HuH-7.5 (cell line): ENCODE results near the gene ANKRD10.
"Not testable (repeated sequence)": the region's sequence is repeated elsewhere in the genome, so short reads cannot be mapped to it uniquely, and the experiment has no call there.

Experiments used
- DNase-seq: peaks from one replicate; pipeline ENCODE4 v3.0.0; 2011; ENCODE audit warnings: low spot score

ANKRD10 gene

GRCh38 chr13:110866491-110867170, 48.2 kb downstream of the ANKRD10 start:
- no peak for DNase-seq

- DNase-seq: no peak
These were observed 51.2 kb downstream of the ANKRD10 start for GRCh38 chr13:110863685-110864084.

DNA sequence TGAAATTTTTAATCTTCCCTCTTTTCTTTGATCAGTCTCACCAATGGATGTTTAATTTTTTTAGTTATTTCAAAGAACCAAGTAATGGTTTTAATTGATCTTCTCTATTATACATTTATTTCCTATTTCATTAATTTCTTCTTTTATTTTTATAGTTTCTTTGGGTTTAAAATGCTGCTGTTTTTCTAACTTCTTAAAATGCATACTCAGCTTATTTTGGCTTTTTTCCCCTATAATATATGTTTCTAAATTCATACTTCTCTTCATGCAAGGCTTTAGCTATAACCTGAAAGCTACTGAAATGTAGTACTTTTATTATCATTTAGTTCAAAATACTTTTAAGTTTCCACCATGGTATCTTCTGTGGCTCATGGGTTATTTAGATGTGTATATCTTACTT, 53.9 kb downstream of the ANKRD10 start:
- DNase-seq: no peak

- DNase-seq: no peak
These were observed 57.7 kb downstream of the ANKRD10 start for GRCh38 chr13:110856942-110857835.

GRCh38 chr13:110855363-110855762, 59.5 kb downstream of the ANKRD10 start:
- no peak for DNase-seq

- no peak for DNase-seq
These were observed 60.0 kb downstream of the ANKRD10 start for GRCh38 chr13:110854866-110855265.

DNA sequence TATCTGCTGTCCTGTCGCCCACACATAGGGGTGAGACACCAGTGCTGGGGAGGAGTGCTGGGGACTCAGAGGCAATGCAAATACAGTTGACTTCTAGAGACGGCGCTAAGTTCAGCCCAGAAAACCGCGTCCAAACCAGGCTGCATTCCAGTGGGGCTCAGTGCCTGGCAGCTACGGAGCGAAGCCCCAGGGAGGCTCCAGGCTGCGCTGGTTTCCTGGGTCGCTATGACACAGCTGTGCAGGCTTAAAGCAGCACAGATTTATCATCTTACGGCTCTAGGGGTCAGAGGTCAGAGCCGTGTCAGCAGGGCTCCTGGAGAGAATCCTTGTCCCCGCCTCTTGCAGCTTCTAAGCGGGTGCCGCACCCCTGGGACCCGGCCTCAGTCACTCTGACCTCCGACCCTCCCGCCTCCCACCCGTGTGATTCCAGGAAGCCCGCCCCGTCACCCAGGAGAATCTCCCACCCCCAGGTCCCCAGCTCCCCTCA, 61.6 kb downstream of the ANKRD10 start:
- DNase-seq: no peak

DNA sequence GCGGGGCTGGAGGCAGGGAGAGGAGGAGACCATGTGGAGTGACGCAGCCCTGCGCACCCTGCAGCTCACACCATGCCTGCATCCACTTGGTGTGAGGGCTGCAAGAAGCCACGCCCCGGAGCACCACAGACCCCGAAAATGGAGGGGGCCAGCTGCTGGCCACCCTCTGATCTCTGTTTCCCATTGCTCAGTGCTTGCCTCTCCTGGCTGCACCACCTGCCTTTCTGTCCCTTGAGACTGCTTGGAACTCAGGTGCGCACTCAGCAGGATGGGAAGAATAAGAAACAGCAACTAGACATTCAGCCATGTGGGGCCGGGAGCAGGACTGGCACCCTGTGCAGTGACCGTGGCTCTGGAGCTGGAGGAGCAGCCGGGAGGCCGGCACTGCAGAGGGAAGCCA, 64.0 kb downstream of the ANKRD10 start:
- DNase-seq: no peak

DNA sequence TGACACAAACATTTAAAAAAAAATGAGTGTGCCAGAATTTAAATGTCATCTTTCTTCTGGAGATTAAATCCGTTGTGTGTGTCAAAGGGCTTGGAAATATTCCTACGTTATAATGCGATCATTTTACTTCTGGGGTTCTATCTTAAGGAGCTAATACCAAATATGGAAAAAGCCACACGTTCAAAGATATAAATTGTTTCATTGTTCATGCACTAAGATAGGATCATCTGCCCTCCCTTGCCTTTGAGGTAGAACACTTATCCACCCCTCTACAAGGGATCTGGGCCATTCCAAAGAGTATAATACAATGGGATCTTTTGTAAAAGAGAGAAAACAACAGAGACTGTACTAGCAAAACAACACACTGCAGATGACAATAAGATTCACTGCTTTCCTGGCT, 64.9 kb downstream of the ANKRD10 start:
- DNase-seq: no peak

- no peak for DNase-seq
These were observed 69.3 kb downstream of the ANKRD10 start for GRCh38 chr13:110845520-110845919.

GRCh38 chr13:110841846-110842245, 73.0 kb downstream of the ANKRD10 start:
- no peak for DNase-seq

- no peak for DNase-seq
These were observed 73.5 kb downstream of the ANKRD10 start for GRCh38 chr13:110841406-110841805.

DNA sequence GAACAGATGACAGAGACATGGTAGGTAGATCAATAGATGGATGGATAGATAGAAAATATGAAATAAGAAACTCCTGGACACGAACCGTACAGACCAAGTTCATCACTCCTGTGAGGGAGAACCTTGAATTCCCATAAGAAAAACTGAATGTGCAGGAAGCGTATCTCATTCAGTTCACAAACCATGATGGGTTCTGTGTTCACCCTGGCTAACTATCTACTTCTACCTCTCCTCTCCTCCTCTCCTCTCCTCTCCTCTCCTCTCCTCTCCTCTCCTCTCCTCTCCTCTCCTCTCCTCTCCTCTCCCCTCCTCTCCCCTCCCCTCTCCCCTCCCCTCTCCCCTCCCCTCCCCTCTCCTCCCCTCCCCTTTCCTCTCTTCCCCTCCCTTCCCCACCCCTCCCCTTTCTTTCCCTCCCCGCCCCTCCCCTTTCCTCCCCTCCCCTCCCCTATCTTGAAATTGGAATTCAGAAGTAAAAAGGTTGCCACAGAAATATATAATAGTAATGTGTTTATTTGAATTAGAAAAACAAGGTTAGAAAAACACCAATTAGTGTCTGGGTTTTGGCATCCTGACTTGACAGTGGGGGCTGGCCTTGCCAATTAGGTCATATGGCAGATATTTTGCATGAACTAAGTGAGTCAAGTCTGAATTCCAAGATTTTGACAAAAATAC, 75.9 kb downstream of the ANKRD10 start:
- DNase-seq: no peak

- DNase-seq: no peak
These were observed 76.8 kb downstream of the ANKRD10 start for GRCh38 chr13:110838116-110838515.

DNA sequence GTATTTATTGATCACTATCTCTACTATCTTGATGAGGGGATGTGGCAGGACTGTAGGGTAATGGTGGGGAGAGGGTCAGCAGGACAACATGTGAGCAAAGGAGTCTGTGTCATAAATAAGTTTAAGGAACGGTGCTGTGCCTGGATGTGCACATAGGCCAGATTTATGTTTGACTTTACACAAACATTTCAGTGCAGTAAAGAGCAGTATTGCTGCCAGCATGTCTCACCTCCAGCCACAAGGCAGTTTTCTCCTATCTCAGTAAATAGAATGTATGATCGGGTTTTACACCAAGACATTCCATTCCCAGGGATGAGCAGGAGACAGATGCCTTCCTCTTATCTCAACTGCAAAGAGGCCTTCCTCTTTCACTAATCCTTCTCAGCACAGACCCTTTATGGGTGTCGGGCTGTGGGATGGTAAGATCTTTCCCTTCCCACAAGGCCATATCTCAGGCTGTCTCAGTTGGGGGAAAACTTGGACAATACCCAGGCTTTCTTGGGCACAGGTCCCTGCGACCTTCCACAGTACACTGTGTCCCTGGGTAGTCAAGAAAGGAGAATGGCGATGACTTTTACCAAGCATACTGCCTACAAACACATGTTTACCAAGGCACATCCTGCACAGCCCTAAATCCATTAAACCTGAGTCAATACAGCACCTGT, 77.3 kb downstream of the ANKRD10 start:
- DNase-seq: not testable (repeated sequence)

DNA sequence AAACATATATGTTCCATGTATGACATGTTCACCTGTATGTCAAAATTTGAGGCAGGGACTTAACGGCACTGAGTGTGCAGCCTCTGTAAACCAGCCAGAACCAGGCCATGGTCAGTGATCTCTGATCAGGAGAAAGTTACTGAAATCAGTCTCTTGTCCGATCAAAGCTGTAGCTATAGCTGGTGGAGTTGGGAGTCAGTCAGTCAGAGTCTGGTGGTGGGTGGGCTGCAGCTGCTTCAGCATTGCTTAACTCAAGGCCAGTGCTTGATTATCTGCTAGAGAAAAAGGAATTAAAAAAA, 78.3 kb downstream of the ANKRD10 start:
- DNase-seq: no peak

GRCh38 chr13:110835721-110836604, 78.9 kb downstream of the ANKRD10 start:
- no peak for DNase-seq

DNA sequence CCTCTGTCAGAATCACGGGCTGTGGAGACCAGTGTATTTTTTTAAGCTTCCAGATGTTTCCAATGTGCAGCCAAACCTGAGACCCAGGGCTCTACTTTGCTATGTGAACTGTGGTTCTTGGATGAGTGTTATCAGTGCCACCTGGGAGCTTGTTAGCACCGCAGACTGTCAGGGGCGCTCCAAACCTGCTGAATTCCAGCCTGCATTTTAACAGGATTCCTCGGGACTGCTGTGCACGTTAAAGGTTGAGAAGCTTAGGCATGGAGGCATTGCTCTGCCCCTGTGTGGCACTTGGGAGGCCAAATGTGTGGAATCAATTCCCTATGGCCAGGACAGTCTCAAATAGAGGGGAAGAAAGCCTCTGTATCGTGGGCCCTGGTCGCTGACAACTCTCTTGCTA, 80.3 kb downstream of the ANKRD10 start:
- DNase-seq: no peak

- no peak for DNase-seq
These were observed 82.3 kb downstream of the ANKRD10 start for GRCh38 chr13:110832531-110832930.

DNA sequence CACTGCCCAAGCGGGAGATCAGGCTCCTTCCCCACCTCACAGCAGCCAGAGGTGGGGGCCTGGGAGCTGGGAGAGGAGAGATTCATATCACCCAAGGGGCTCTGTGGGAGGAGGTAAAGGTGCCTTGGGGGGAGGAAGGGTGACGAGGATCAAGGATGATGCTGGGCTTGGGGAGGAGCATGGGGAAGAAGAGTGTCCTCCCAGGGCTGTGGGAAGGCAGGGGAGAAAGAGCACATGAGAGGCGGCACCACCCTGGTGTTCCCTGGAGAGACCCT, 82.7 kb downstream of the ANKRD10 start:
- DNase-seq: no peak

DNA sequence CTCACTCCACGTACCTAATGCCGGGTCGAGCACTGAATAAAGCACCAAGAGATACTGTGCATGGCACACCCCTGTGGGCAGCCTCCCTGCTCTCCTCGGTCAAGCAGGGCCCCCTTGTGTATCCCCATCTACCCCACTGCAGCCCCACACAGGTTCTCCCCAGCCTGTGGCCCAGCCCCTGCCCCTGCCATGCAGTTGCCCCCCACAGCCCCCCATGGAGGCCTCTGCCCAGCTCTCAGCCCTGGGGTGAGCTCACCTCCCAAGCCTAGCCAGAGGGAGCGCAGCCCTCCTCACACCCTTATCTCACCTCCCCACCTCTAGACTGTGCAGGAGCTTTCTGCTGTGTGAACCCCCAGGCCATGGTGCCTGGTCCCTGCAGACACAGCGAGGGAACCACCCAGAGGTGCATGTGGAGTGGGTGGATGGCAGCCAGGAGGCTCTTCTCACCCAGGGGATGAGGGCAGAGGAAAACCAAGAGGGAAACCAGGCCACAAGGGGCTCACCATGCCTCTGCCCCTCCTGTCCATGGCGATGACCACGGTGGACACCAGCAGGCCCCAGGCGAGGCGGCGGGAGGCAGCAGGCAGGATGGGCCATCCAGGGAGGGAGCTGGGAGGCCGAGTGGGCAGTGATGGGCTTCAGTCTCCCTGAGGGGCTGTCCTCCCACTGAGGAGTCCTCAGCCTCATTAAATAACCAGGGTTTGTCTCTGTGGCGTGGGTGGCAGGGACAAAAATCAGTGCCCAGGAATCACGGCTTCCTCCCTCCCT, 83.2 kb downstream of the ANKRD10 start:
- no peak for DNase-seq
